Bronchial epithelial cell (primary cell): ENCODE data around the gene UBR1. TPM values are rescaled to one million over a fixed set of nuclear protein-coding genes. Genes with fewer than 3 reads are reported as not detected.

Source experiments
- DNase-seq: peaks from one replicate; pipeline ENCODE4 v3.0.0-alpha.2; 2010; ENCODE audit warnings: low read depth
- FAIRE-seq: peaks from 2 replicates; lab custom pipeline; 2011; peaks lifted over from hg19 to GRCh38; lab: Jason Lieb, UNC
- H3K27me3 ChIP-seq: 2 replicates; pipeline ENCODE4 v1.5.1; 2011; ENCODE audit warnings: low read length; ENCODE audit not compliant: control insufficient read depth, insufficient read depth
- H3K36me3 ChIP-seq: 2 replicates; pipeline ENCODE4 v1.5.1; 2011; ENCODE audit warnings: low read length; ENCODE audit not compliant: control insufficient read depth, insufficient read depth
- H3K4me3 ChIP-seq: 2 replicates; pipeline ENCODE4 v1.5.1; 2011; ENCODE audit warnings: mild to moderate bottlenecking, low read depth, low read length, control low read depth
- total RNA-seq: library from RNA; depleted of rRNA; stranded (reverse); fragments of >200 nt; gene quantifications from 2 replicates; pipeline ENCODE4 v1.2.1, GENCODE V29; 2014
- TF ChIP-seq, protein P1 (sequence below): IDR thresholded peaks from 2 replicates; pipeline ENCODE4 v1.5.1; 2011; ENCODE audit warnings: mild to moderate bottlenecking, moderate library complexity, low read length, control low read depth, inconsistent platforms; ENCODE audit not compliant: insufficient read depth, severe bottlenecking

Gene UBR1
- total RNA-seq = 15.9 and 18.4 TPM in 2 replicates

GRCh38 chr15:43105778-43106485 lies at the start of gene UBR1:
TSS of gene UBR1 (minus strand) at chr15:43106038. CDS start at chr15:43106022, 16 bp downstream.
- peak; percentile 73 for DNase-seq
- FAIRE-seq = no peak
- TF ChIP-seq, protein P1, sequence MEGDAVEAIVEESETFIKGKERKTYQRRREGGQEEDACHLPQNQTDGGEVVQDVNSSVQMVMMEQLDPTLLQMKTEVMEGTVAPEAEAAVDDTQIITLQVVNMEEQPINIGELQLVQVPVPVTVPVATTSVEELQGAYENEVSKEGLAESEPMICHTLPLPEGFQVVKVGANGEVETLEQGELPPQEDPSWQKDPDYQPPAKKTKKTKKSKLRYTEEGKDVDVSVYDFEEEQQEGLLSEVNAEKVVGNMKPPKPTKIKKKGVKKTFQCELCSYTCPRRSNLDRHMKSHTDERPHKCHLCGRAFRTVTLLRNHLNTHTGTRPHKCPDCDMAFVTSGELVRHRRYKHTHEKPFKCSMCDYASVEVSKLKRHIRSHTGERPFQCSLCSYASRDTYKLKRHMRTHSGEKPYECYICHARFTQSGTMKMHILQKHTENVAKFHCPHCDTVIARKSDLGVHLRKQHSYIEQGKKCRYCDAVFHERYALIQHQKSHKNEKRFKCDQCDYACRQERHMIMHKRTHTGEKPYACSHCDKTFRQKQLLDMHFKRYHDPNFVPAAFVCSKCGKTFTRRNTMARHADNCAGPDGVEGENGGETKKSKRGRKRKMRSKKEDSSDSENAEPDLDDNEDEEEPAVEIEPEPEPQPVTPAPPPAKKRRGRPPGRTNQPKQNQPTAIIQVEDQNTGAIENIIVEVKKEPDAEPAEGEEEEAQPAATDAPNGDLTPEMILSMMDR = no peak

DNA sequence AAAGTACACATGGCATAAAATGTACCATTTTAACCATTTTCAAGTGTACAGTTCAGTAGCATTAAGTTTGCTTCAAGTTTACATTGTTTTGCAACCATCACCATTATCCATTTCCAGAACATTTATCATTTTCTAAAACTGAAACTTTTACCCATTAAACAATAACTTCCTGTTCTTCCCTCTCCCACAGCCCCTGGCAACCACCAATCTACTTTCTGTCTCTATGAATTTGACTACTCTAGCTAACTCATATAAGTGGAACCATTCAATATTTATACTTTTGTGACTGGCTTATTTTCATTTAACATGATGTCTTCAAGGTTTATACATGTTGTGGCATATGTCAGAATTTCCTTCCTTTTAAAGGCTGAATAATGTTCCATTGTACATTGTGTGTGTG lies 47.4 kb upstream of the UBR1 start:
- no peaks in the 10 kb centered on the region for H3K27me3 ChIP-seq
- H3K36me3 ChIP-seq = no peaks in the 10 kb centered on the region
- DNase-seq (no peak), FAIRE-seq (no peak)
- no peak overlapping the region for H3K4me3 ChIP-seq
- TF ChIP-seq, protein P1 = no peak

More at GRCh38 chr15:43105778-43106485, at the start of gene UBR1:
- no peaks in the 10 kb centered on the region for H3K36me3 ChIP-seq
- H3K27me3 ChIP-seq = no peaks in the 10 kb centered on the region
- H3K4me3 ChIP-seq = peak within 1 kb of the TSS; percentile 83

DNA sequence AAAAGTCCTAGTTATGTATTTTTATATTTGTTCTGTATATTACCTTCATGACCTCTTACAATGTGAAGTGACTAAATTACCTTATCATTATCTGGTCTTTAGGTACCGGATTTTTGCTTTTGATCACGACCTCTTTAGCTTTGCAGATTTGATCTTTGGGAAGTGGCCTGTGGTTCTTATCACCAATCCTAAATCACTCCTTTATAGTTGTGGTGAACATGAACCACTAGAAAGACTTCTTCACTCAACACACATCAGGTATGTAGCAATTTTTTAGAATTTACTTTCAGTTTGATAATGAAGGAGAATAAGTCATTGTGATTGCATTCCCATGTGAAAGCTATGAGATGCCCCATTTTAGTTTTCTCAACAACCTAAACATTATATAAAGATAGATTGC lies 45.9 kb upstream of the UBR1 start:
- DNase-seq (no peak), FAIRE-seq (no peak)
- TF ChIP-seq, protein P1 = no peak
- H3K36me3 ChIP-seq = no peaks in the 10 kb centered on the region
- H3K27me3 ChIP-seq = no peaks in the 10 kb centered on the region
- H3K4me3 ChIP-seq = no peak overlapping the region

GRCh38 chr15:43150191-43150929 lies 44.5 kb upstream of the UBR1 start:
- H3K36me3 ChIP-seq = no peaks in the 10 kb centered on the region
- FAIRE-seq (peak; percentile 96), DNase-seq (peak; percentile 100)
- TF ChIP-seq, protein P1 = no peak
- no peak overlapping the region for H3K4me3 ChIP-seq
- no peaks in the 10 kb centered on the region for H3K27me3 ChIP-seq

DNA sequence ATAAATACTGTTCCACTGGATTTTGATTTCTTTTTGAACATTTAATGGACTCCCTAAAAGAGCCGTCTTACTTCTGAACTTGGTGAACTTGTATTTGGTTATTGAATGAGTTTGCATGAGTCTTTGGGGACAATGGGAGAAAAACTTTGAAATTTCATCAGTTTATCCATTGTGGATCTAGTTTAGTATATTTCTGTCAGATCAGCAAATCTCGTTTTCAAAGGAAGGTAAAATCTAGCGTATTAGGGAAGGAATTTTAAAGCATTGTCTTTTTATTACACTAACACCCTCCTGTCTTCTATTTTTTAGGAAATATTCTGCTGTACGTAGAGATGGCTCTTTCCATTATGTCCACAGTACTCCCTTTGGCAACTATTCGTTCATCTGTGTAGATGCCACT lies 40.3 kb upstream of the UBR1 start:
- DNase-seq (no peak), FAIRE-seq (no peak)
- H3K4me3 ChIP-seq = no peak overlapping the region
- no peaks in the 10 kb centered on the region for H3K27me3 ChIP-seq
- TF ChIP-seq, protein P1 = no peak
- no peaks in the 10 kb centered on the region for H3K36me3 ChIP-seq
